B cell (primary cell): ENCODE data around the gene ETV6. TPM values are rescaled to one million over a fixed set of nuclear protein-coding genes. Genes with fewer than 3 reads are reported as not detected.

Source experiments
- ATAC-seq: fragments of 200-7000 bp; cut with Tn5 transposase; one replicate; pipeline ENCODE4 v1.10.0; 2021; ENCODE audit warnings: low read depth, mild to moderate bottlenecking, moderate number of reproducible peaks, moderate library complexity
- CTCF ChIA-PET: fragments of 350-600 bp; sonication (Branson Sonifier 250); formaldehyde crosslinking; loops from one replicate; lab custom pipeline; 2021; ENCODE audit warnings: antibody characterized with exemption, inconsistent platforms; lab: Charles Lee
- POLR2A ChIA-PET: fragments of 350-600 bp; sonication (Branson Sonifier 250); formaldehyde crosslinking; loops from one replicate; lab custom pipeline; 2021; ENCODE audit warnings: antibody characterized with exemption; lab: Charles Lee
- DNase-seq: peaks from one replicate; pipeline ENCODE4 v3.0.0; 2013
- H2AFZ ChIP-seq: 2 replicates; pipeline ENCODE4 v1.6.1; 2012; ENCODE audit warnings: mild to moderate bottlenecking, low read depth, low read length; ENCODE audit not compliant: insufficient read depth, poor library complexity, severe bottlenecking
- H3K27ac ChIP-seq, 2 donors: 1 replicate in 1 of 2; 2 replicates in 1 of 2; pipeline ENCODE4 v1.5.1; 2012 to 2013; ENCODE audit warnings: low read length in 2 of 2, mild to moderate bottlenecking in 2 of 2, moderate library complexity in 1 of 2
- H3K27me3 ChIP-seq, 4 experiments: fragments of 200-600 bp in 1 of 4; sonication (generic) in 1 of 4; replicated peaks in 1 of 4; 1 replicate in 2 of 4; 2 replicates in 2 of 4; pipeline versions ENCODE4 v1.6.1 to v1.7.0; 2013 to 2016; ENCODE audit warnings: low read length in 3 of 4, mild to moderate bottlenecking in 2 of 4, mixed read lengths in 1 of 4, moderate library complexity in 1 of 4; ENCODE audit not compliant: insufficient read depth in 4 of 4, control insufficient read depth in 3 of 4; ENCODE audit errors: control extremely low read depth in 1 of 4
- H3K36me3 ChIP-seq, 2 experiments: replicated peaks in 1 of 2; 1 replicate in 1 of 2; 2 replicates in 1 of 2; pipeline versions ENCODE4 v1.6.1 to v1.7.1; 2013; ENCODE audit warnings: low read length in 1 of 2; ENCODE audit not compliant: insufficient read depth in 2 of 2, control insufficient read depth in 1 of 2; ENCODE audit errors: control extremely low read depth in 1 of 2, extremely low read depth in 1 of 2
- H3K4me1 ChIP-seq, 2 donors: fragments of 200-600 bp in 1 of 2; sonication (generic) in 1 of 2; 1 replicate in 1 of 2; 2 replicates in 1 of 2; pipeline versions ENCODE4 v1.5.1 to v1.6.1; 2013 to 2017; ENCODE audit warnings: low read length in 2 of 2; ENCODE audit not compliant: control insufficient read depth in 2 of 2, insufficient read depth in 2 of 2
- H3K4me2 ChIP-seq: replicated peaks from 2 replicates; pipeline ENCODE3; 2012; ENCODE audit warnings: mild to moderate bottlenecking, low read depth, low read length; ENCODE audit not compliant: poor library complexity, severe bottlenecking
- H3K4me3 ChIP-seq, 5 experiments: fragments of 200-600 bp in 1 of 5; sonication (generic) in 1 of 5; 1 replicate in 3 of 5; 2 replicates in 2 of 5; pipeline versions ENCODE4 v1.5.1 to v1.7.0; 2011 to 2016; ENCODE audit warnings: low read length in 4 of 5, mild to moderate bottlenecking in 4 of 5, low read depth in 2 of 5, control low read depth in 1 of 5, moderate library complexity in 1 of 5; ENCODE audit not compliant: insufficient read depth in 1 of 5; ENCODE audit errors: control extremely low read depth in 1 of 5, extremely low read depth in 1 of 5
- H3K79me2 ChIP-seq: fragments of 200-600 bp; sonication (generic); one replicate; pipeline ENCODE4 v1.6.0; 2016; ENCODE audit warnings: low read length; ENCODE audit not compliant: control insufficient read depth, insufficient read depth
- H3K9ac ChIP-seq: fragments of 200-600 bp; sonication (generic); 2 replicates; pipeline ENCODE4 v1.6.1; 2017; ENCODE audit warnings: mild to moderate bottlenecking, low read length, moderate library complexity
- H3K9me3 ChIP-seq, 3 donors: one replicate each; pipeline versions ENCODE4 v1.6.1 to v1.7.1; 2013; ENCODE audit warnings: low read length in 2 of 3; ENCODE audit not compliant: control insufficient read depth in 2 of 3, insufficient read depth in 1 of 3; ENCODE audit errors: control extremely low read depth in 1 of 3
- H4K20me1 ChIP-seq: 2 replicates; pipeline ENCODE4 v1.6.0; 2012; ENCODE audit warnings: mild to moderate bottlenecking, low read length; ENCODE audit not compliant: insufficient read depth, control insufficient read depth, poor library complexity, severe bottlenecking
- H3K27ac Mint-ChIP-seq: one replicate; pipeline ENCODE4 v1.8.0; 2021; ENCODE audit warnings: mixed read lengths
- H3K27me3 Mint-ChIP-seq: one replicate; pipeline ENCODE4 v1.8.0; 2021; ENCODE audit warnings: mixed read lengths
- H3K4me1 Mint-ChIP-seq: one replicate; pipeline ENCODE4 v1.8.0; 2021; ENCODE audit warnings: mixed read lengths
- H3K4me3 Mint-ChIP-seq: one replicate; pipeline ENCODE4 v1.8.0; 2021; ENCODE audit warnings: mixed read lengths
- H3K9me3 Mint-ChIP-seq: one replicate; pipeline ENCODE4 v1.8.0; 2022; ENCODE audit warnings: mixed read lengths; ENCODE audit not compliant: insufficient read depth
- EZH2 ChIP-seq: IDR thresholded peaks from 2 replicates; pipeline ENCODE4 v1.6.1; 2012; ENCODE audit warnings: borderline replicate concordance, low read depth, mild to moderate bottlenecking, moderate library complexity, low read length; ENCODE audit not compliant: insufficient read depth, poor library complexity, severe bottlenecking
- WGBS: methylation state at CpG from one replicate; pipeline ENCODE4 v1.1.5; 2013; ENCODE audit warnings: missing lambda C conversion rate; ENCODE audit not compliant: insufficient coverage; 5-methylcytosine and 5-hydroxymethylcytosine counted together
- intact Hi-C: fragments of 100-400 bp; cut with micrococcal nuclease; formaldehyde crosslinking; loops from one replicate; pipeline ENCODE4 v1.10.0; 2022
- polyA plus RNA-seq: library from polyadenylated mRNA; depleted of rRNA; stranded (reverse); fragments of >200 nt; gene quantifications from 2 replicates; pipeline ENCODE4 v1.2.3, GENCODE V29; 2012
- total RNA-seq, 2 donors: library from RNA; stranded (reverse); fragments of 120-200 nt in 1 of 2; gene quantifications; 1 replicate in 1 of 2; 2 replicates in 1 of 2; pipeline versions ENCODE4 v1.2.3 to v1.2.4, GENCODE V29; 2013 to 2022
- TF ChIP-seq, protein P1 (sequence below): fragments of 200-600 bp; IDR thresholded peaks from one replicate; pipeline ENCODE4 v1.8.0; 2022; ENCODE audit warnings: antibody characterized with exemption, mild to moderate bottlenecking

The ETV6 gene
- total and polyA plus RNA-seq, 2 donors (not counting 1 experiment from before 2014, with no cell fraction given), result 17.4 to 123 TPM

DNA sequence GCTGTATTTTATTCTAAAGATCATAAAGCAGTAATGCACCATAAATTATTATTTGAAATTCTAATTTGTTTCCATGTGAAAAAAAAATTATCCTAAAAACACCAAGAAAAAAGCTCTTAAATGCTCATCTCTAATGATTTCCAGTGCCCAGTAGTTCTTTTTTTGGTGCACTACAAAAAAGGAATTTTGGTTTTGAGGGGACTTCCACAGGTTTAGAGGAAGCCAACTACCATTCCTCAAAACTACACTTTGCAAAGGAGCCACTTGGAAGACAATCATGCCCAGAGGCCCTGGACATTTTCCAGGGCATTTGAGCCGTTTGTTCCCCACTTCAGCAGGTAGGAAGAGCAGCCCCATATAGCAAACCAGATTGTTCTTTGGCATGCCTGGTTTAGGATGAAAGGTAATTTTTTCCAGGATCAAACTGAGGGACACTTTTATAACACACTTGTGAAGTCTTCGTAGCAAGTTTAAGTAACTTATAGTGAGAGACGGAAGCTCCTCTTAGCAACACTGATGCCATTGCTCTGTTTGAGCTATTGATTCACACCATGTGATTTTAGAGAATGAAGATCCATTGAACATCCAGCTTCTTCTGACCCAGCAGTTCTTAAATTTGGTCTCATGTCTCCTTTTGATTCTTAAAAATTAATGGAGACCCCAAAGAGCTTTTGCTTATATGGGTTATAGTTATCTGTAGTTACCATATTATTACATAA, 187.9 kb downstream of the ETV6 start:
- intact Hi-C loops, result loop anchor here (2.0 to 10.0 kb wide), 4 partner anchors 17 to 725 kb away; partner anchors contain the start of genes BORCS5, DUSP16 and MANSC1
- ATAC-seq, result no peak
- H3K4me1 ChIP-seq, result peaks cover 37 to 53% of the 10 kb centered on the region in 2 donors
- no peak overlapping the region for H3K9ac ChIP-seq
- POLR2A ChIA-PET, result no interaction called here
- peaks cover 0 to 32% of the 10 kb centered on the region in 2 experiments for H3K36me3 ChIP-seq
- TF ChIP-seq, protein P1, sequence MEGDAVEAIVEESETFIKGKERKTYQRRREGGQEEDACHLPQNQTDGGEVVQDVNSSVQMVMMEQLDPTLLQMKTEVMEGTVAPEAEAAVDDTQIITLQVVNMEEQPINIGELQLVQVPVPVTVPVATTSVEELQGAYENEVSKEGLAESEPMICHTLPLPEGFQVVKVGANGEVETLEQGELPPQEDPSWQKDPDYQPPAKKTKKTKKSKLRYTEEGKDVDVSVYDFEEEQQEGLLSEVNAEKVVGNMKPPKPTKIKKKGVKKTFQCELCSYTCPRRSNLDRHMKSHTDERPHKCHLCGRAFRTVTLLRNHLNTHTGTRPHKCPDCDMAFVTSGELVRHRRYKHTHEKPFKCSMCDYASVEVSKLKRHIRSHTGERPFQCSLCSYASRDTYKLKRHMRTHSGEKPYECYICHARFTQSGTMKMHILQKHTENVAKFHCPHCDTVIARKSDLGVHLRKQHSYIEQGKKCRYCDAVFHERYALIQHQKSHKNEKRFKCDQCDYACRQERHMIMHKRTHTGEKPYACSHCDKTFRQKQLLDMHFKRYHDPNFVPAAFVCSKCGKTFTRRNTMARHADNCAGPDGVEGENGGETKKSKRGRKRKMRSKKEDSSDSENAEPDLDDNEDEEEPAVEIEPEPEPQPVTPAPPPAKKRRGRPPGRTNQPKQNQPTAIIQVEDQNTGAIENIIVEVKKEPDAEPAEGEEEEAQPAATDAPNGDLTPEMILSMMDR, result no peak
- TF ChIP-seq EZH2, result no peak
- Mint-ChIP-seq H3K9me3 (no peaks in the 10 kb centered on the region), H3K4me1 (peaks cover 61% of the 10 kb centered on the region), H3K27me3 (no peaks in the 10 kb centered on the region), H3K4me3 (no peak overlapping the region), H3K27ac (peak overlapping the region; percentile 92)
- WGBS, result no CpG with 5 or more reads among the region's 3 CpGs
- no peaks in the 10 kb centered on the region for H3K27me3 ChIP-seq
- no peak overlapping the region for H3K4me3 ChIP-seq
- CTCF ChIA-PET, result interaction anchor here (0.6 to 2.4 kb wide), 4 partner anchors 16 to 196 kb away, joined by 3 to 6 read pairs (median 4); no protein-coding TSS in a partner anchor
- H3K79me2 ChIP-seq, result peaks cover 32% of the 10 kb centered on the region
- no peak for DNase-seq
- no peak overlapping the region for H2AFZ ChIP-seq
- peak overlapping the region; percentile 67 for H3K4me2 ChIP-seq
- H3K9me3 ChIP-seq, result no peaks in the 10 kb centered on the region
- peak overlapping the region; percentile 74 to 77 for H3K27ac ChIP-seq
- no peaks in the 10 kb centered on the region for H4K20me1 ChIP-seq

DNA sequence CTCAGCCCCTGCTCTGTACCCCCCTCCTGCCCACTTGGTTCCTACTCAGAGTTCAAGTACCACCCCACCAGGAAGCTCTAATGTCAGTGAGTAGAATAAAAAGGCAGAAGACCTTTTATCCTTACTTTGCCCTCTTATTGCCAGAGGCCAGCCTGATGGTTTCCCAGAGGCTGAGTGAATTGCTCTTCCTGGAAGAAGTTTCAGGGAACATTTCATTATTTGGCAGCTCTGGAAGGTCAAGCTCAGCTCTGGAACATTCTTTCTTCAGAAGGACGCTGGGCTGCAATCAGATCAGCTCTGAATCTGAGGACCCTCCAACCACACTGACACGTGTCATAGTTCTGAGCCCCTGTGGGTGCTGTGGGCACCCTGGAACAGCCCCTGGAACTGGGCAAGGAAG, 188.9 kb downstream of the ETV6 start:
- Histone ChIP-seq H3K27me3 (no peaks in the 10 kb centered on the region), H3K4me1 (peaks cover 37 to 53% of the 10 kb centered on the region in 2 donors), H3K27ac (no peak overlapping the region), H3K4me3 (no peak overlapping the region), H4K20me1 (no peaks in the 10 kb centered on the region), H3K9me3 (no peaks in the 10 kb centered on the region), H3K36me3 (peaks cover 2 to 42% of the 10 kb centered on the region in 2 experiments), H3K4me2 (no peak overlapping the region), H3K9ac (no peak overlapping the region), H3K79me2 (peaks cover 35% of the 10 kb centered on the region), H2AFZ (no peak overlapping the region)
- WGBS, result 100% methylated on average over 2 of the region's 2 CpGs
- no peak for DNase-seq
- ChIA-PET POLR2A (no interaction called here), CTCF (interaction anchor here (2.4 kb wide), 1 partner anchor 195 kb away, joined by 6 read pairs; no protein-coding TSS in a partner anchor)
- ATAC-seq, result no peak
- H3K27ac Mint-ChIP-seq, result no peak overlapping the region
- no peak overlapping the region for H3K4me3 Mint-ChIP-seq
- no peaks in the 10 kb centered on the region for H3K9me3 Mint-ChIP-seq
- no peaks in the 10 kb centered on the region for H3K27me3 Mint-ChIP-seq
- intact Hi-C loops, result loop anchor here (5.0 to 10.0 kb wide), 2 partner anchors 516 to 724 kb away; partner anchors contain the start of genes BORCS5, DUSP16 and MANSC1
- TF ChIP-seq, protein P1, result no peak
- no peak for TF ChIP-seq EZH2
- peaks cover 58% of the 10 kb centered on the region for H3K4me1 Mint-ChIP-seq
